ENCODE measurements around the gene SLC5A3. TPM values are rescaled to one million over a fixed set of nuclear protein-coding genes. Genes with fewer than 3 reads are reported as not detected.

Gene SLC5A3
- polyA plus RNA-seq, 3 donors from 2014 or later = 0.81 to 2.8 (median 1.9) TPM

GRCh38 chr21:34120867-34121266 lies 47.5 kb downstream of the SLC5A3 start:
- H3K4me1 Mint-ChIP-seq = peaks cover 43 to 62% of the 10 kb centered on the region in 2 donors

GRCh38 chr21:34122047-34122446 lies 48.7 kb downstream of the SLC5A3 start:
- Mint-ChIP-seq H3K36me3 (peaks cover 5 to 27% (median 9%) of the 10 kb centered on the region in 3 donors), H3K4me1 (peaks cover 42 to 63% of the 10 kb centered on the region in 2 donors), H3K27ac (no peak overlapping the region)

More at GRCh38 chr21:34120867-34121266, 47.5 kb downstream of the SLC5A3 start:
- Mint-ChIP-seq H3K27me3 (ENCODE audit: low read depth in 3 of 3) (no peaks in the 10 kb centered on the region), H3K36me3 (peaks cover 4 to 18% (median 5%) of the 10 kb centered on the region in 3 donors), H3K9me3 (no peaks in the 10 kb centered on the region), H3K4me3 (no peak overlapping the region), H3K27ac (peak overlapping the region in 1 of 6 donors; percentile 64)
- no peak for DNase-seq

More at GRCh38 chr21:34122047-34122446, 48.7 kb downstream of the SLC5A3 start:
- Mint-ChIP-seq H3K4me3 (no peak overlapping the region), H3K9me3 (no peaks in the 10 kb centered on the region), H3K27me3 (ENCODE audit: low read depth in 3 of 3) (no peaks in the 10 kb centered on the region)
- no peak for DNase-seq

Other genes with a start within 250 kb of the SLC5A3 start
- 100 to 1,000 TPM; 280 to 387 (median 352) TPM for gene ATP5PO, start 157.8 kb upstream of the SLC5A3 start, polyA plus RNA-seq
- gene MRPS6, start within 50 bp of the SLC5A3 start, polyA plus RNA-seq = 100 to 1,000 TPM; 194 to 275 (median 239) TPM

Measured in immature natural killer cell (primary cell).